ENCODE measurements around the gene GLYAT.
"Not testable (repeated sequence)": the region's sequence is repeated elsewhere in the genome, so short reads cannot be mapped to it uniquely, and the experiment has no call there.

GLYAT gene

GRCh38 chr11:58742981-58743880, 11.5 kb upstream of the GLYAT start:
- DNase-seq (ENCODE audit: low read depth) = no peak

- DNase-seq (ENCODE audit: low read depth) = no peak
Measured at GRCh38 chr11:58742140-58742539, 10.4 kb upstream of the GLYAT start.

- DNase-seq (ENCODE audit: low read depth) = no peak
Measured at GRCh38 chr11:58741127-58741526, 9.4 kb upstream of the GLYAT start.

GRCh38 chr11:58740447-58740846, 8.7 kb upstream of the GLYAT start:
- DNase-seq (ENCODE audit: low read depth) = no peak

GRCh38 chr11:58739725-58740430, 8.1 kb upstream of the GLYAT start:
- DNase-seq (ENCODE audit: low read depth) = no peak

GRCh38 chr11:58734681-58735490, 3.1 kb upstream of the GLYAT start:
- DNase-seq (ENCODE audit: low read depth) = no peak

GRCh38 chr11:58730507-58731089, 1.1 kb downstream of the GLYAT start:
- no peak for DNase-seq (ENCODE audit: low read depth)

- DNase-seq (ENCODE audit: low read depth) = no peak
Measured at GRCh38 chr11:58727415-58727797, 4.3 kb downstream of the GLYAT start.

- no peak for DNase-seq (ENCODE audit: low read depth)
Measured at GRCh38 chr11:58726737-58727414, 4.9 kb downstream of the GLYAT start.

GRCh38 chr11:58719406-58720117, 12.2 kb downstream of the GLYAT start:
- DNase-seq (ENCODE audit: low read depth) = no peak

GRCh38 chr11:58712531-58712930, 19.2 kb downstream of the GLYAT start:
- no peak for DNase-seq (ENCODE audit: low read depth)

GRCh38 chr11:58711832-58712231, 19.9 kb downstream of the GLYAT start:
- DNase-seq (ENCODE audit: low read depth) = no peak

GRCh38 chr11:58707767-58708166, 24.0 kb downstream of the GLYAT start:
- DNase-seq (ENCODE audit: low read depth) = no peak

- not testable (repeated sequence) for DNase-seq (ENCODE audit: low read depth)
Measured at GRCh38 chr11:58696825-58697224, 34.9 kb downstream of the GLYAT start.

GRCh38 chr11:58693026-58693425, 38.7 kb downstream of the GLYAT start:
- DNase-seq (ENCODE audit: low read depth) = no peak

- no peak for DNase-seq (ENCODE audit: low read depth)
Measured at GRCh38 chr11:58691675-58692074, 40.1 kb downstream of the GLYAT start.

- DNase-seq (ENCODE audit: low read depth) = no peak
Measured at GRCh38 chr11:58688789-58689503, 42.8 kb downstream of the GLYAT start.

- no peak for DNase-seq (ENCODE audit: low read depth)
Measured at GRCh38 chr11:58685973-58686722, 45.6 kb downstream of the GLYAT start.

- not testable (repeated sequence) for DNase-seq (ENCODE audit: low read depth)
Measured at GRCh38 chr11:58682660-58683059, 49.1 kb downstream of the GLYAT start.
